GM21390 (cell line): Measurements from ENCODE around the gene CD63.

Experiments
- ATAC-seq: cut with Tn5 transposase; IDR thresholded peaks from one replicate; pipeline ENCODE4 v1.9.1; 2021; ENCODE audit not compliant: unreplicated experiment

The CD63 gene

DNA sequence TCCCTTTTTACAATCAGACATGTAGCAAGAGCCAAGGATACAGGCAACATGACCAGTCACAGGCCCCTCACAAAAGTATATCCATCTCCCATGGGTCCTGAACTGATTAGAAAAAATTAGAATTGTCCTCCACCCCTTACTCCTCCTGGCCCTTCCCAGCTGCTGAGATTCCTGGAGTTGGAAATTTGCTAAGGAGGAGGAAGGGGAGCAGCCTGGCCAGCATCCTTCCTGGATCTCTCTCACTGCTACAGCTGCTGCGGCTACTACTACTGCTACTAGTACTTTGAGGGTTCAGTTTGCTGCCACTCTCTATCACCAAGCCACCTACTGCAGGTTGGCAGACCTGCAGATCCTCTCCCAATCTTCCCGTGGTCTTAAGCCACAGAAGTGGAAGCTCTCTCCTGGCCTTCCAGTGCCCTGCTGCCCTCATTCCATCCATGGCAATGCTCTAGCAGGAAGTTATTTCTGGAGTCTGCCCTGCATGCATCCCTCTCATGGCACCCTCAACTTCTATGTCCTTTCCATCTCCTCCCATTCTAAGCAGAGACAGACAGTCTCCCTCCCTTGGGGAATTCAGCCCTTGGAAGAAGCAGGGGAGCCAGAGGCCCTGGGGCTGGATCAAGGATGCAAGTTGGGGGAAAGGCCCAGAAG lies 22.1 kb downstream of the CD63 start:
- no peak for ATAC-seq

DNA sequence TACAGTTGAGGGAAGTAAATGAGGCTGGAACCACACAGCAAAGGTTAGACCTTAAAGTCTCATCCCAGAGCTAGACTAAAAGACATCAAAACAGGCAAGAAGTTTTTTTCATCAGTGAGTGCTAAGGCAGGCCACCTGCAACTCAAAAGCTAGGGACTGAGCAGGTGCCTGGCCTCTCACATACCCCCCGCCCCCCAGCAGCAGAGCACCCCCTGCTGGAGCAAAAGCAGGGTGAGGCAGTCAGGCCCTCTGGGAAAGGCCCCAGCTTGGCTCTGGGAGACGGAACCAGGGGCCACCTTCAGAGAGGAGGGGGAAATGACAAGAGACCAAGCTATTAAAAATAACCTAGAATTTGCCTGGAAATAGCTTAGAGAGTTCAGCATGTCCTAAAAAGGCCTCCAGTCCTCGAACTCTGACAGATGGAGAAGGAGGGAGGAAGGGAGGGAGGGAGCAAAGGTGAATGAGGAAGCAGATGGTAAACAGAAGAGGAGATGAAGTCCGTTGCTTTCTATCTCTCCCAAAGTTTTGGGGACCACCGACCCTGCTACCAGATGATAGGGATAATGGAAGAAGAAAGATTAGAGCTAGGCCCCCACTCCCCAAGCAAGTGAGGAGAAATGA lies 22.9 kb downstream of the CD63 start:
- ATAC-seq: no peak

DNA sequence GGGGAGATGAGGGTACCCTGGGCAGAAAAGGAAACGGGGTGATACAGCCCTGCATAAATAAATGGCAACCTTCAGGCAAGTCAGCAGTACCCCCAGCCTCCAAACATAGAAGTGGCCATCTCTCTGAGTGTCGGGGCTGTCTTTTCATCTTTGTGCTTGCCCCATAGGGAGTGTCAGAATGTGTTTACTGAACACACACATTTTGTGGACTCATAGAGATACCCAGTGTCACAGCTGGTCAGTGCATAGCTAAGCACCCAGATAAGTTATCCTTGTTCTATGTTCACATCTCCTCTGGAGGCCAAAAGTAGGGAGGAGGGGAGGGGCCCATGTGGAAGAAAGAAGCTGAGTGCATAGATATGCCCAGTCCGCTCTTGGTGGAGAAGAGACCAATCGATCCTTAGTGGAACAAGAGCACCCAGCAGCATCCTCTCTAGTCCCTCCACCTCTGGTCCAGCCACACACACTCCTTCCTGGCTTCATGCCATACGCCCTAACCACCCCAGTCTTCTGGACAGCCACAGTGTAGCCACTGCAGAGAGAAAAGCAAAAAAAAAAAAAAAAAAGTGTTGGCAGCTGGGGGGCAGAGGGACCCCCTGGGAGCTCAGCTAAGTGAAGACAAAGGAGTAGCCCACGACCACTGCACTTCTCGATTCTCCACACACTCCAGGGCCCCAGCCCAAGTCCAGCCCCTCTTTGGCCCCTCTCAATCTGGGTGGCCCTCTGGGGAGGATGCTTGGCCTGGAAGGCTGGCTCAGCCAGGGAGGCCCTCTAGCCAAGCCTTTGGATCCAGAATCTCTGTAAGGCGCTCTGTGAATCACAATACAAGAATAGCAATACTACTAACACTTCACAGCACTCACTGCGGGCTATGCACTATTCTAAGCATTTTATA lies 23.7 kb downstream of the CD63 start:
- ATAC-seq: no peak

DNA sequence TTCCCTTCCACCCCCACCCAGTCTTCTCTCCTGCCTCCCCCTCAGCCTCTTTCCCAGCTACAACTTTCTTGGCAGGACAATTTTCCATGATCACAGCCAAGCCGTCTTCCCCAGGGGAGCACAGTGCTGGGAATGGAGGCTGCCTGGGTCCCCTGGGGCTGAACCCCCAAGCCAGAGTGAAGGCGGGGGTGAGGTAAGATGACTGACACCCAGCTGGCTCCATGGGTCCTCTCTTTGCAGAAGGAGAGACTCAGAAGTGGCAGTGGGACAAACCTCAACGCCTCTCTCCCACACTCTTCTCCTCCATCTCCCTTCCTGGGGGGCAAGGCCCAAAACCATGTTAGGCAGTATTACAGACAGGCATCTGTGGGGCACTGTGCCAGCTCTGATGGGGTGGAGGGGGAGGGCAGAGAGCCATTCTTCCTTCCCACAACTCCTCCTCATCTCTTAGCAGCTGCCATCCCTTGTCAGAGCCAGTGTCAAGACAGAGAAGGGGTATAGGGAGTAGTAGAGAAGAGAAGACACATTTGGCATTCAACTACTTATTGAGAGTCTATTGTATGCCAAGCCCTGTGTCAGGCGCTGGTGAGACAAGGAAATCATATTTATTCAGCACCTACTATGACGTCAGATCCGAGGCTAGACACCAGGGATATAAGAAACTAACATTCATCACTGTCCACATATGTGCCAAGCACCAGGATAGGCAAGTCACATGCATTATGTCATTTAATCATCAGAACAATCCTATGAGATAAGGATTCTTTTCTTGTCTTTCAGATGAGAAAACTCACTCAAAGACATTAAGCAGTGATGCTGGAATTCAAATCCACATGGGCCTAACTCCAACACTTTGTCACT lies 24.7 kb downstream of the CD63 start:
- ATAC-seq: no peak

DNA sequence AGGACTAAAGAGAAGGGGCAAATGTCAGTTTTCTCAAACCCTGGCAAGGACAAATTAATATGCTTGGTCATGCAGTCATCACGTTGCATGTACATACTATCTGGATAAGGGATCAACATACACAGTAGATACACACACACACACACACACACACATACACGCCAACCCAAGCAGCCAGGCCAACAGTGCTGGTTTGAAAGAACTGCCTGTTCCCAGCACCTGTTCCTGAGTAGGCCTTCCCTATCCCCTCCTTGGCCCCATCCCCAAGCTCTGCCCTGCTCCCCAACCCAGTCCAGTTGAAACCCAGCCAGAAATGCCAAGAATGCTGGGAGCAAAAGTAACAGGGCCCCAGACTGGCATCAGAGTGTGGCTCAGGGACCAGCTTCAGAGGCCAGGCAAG lies 25.5 kb downstream of the CD63 start:
- no peak for ATAC-seq

DNA sequence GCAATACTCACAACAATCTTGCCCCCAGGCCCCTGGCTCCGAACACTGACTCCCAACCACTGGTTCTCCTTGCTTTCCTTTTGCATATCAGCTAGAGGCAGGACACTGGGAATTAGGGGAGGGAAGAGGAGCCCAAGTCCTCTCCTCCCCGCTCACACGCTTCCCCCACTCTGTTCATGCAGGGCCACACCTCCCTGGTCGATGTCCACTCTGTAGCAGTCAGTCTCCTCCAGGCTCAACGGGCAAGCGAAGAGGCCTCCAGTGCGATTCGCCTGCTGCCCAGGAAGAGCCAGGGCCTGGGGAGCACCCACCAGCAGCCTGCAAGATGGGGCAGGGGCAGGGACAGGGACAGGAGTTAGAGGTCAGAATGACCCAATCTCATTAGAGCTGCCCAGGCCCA lies 25.9 kb downstream of the CD63 start:
- ATAC-seq: no peak

DNA sequence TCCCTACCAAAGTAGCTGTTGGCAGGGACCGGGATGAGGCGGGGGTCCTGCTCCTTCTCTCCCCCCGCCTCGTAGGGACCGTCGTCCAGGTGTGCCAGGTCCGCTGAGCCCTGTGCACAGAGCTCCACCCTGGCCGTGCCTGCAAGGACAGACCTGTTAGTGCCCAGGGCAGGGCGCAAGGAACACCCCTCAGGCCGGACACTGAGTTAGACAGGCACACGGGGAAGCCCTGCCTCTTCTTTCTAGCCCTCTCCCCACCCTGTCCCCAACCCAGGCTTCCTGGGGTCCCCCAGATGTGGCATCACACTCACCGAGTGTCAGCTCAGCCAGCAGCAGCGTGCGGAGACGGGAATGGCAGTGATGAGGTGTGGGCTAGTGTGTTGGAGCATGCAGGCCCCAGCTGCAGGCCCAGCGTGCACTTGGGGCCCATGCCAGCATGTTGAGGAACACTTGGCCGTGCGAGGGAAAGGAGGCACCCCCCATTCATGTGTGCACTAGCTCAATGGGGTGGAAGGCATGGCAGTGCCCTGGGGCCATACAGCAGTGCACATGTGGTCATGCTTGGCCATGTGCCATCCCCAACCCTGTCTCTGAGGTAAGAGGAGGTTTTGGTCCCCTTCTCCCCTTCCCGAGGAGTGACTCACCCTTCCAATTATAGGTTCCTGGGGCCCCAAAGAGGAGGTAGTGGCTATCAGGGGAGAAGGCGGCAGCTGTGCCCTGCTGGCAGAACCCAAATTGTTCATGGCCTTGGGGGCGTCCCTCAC lies 28.4 kb downstream of the CD63 start:
- ATAC-seq: no peak

DNA sequence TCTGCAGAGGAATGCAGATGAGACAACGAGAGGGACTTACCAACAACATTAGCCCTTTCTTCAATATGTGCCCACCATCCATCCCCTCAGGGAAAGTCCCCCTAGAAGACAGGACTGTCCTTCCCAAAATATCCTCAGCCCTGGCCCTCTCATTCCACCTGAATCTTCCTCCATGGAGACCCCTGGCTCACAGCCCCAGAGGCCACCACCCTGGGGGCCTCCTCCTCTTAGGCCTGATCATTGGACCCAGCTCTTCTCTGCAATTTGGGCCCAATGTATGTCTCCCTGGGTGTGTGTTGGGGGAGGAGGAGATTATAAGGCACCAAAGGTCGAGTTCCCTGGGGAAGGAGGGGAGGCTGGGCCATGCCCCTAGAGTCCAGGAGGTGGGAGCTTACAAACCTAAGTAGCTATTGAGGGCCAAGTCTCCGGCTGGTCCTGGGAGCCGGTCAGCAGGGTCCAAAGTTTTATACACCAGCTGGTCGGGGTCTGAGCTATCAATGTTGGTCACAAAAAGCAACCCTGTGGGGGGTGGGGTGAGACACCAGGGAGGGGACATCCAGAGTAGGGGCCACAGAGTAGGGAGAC lies 29.2 kb downstream of the CD63 start:
- no peak for ATAC-seq

DNA sequence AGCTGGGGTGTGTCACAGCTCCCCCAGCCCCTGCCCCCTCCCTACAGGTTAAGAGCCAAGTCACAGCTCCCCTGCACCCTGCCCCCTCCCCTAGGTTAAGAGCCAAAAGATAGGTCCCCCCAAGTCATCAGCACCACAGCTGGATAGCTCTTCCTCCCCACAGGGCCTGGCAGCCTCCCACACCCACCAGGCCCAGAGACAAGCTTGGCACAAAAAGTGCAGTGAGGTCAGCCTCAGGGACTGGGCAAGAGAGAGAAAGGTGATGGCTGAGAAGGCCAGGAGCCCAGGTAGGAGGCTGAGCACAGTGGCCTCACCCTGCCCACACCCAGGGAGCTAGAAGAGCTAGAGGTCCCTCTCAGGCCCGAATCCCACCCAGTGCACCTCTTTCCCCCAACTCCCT lies 29.8 kb downstream of the CD63 start:
- ATAC-seq: no peak

DNA sequence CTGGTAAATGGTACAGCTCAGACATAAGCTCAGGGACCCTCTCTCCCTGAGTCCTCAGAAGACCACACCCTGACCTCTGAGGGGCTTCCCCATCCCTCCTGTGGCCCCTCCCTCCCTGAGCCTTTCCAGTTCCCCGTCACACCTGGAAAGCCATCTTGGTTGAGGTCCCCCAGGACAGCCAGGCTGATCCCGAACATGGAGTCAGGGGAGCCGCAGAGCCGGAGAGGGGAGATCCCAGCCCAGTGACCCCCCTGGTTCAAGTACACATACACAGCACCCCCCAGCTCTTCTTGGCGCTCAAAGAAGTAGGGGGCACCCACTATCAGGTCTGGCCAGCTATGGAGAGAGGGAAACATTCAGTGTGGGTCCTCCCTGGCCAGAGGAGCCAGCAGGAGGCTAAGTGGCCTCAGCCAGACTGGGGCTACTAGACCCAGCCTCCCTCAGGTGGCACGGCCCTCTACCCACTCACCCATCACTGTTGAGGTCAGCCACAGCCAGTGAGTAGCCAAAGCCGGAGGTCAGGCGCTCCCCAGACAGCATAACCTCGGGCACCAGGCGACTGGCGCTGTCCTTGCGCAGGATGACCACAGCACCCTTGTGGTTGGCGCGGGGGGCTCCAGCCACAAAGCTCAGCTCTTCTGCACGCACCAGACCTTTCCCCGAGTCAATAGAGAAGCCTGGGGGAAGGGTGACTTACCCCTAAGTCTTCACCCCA lies 30.4 kb downstream of the CD63 start:
- ATAC-seq: no peak

DNA sequence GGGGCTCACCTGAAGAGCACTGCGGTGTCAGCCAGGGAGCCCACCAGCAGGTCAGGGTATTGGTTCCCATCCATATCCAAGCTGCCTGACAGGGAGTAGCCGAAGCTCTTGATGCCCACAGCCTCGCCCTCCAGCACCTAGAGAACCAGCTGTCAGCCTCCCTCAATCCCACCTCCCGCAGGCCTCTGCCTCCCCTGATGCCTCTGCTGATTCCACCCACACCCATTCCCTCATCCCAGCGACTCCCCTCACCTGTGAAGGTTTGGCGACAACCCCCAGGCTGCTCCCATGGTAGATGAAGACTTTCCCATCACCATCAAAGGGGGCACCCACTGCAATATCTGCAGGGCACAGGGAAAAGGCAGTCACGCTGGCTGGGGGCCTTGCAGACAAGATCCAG lies 31.1 kb downstream of the CD63 start:
- ATAC-seq: no peak

DNA sequence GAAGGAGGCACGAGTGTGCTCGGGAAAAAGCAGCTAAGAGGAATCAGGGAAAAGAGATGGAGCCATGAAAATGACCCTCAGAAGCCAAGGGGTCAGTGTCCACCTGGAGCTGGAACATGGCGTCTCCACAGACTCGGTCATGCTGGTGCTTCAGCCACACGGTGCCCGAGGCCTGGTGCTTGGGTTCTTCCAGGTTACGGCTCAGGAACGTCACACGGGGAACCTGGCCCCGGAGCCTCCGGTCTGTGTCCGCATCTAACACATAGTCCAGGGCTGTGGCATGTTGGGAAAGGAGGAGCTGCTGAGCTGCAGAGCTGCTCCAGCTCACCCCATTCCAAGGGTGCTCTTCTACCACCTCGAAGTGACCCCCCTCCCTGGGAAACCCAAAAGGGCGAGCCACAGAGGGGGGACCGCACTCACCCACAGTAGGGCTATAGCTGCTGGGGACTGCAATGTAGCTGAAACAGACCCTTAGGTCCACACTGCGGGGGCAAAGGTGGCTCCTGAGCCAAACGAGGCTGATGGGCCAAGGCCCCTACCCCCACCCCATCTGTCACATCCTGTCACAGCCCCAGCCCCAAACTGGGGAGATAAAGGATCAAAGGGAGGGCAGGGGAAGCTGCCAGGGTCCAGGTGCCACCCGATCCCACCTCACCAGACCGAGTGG lies 31.9 kb downstream of the CD63 start:
- no peak for ATAC-seq

DNA sequence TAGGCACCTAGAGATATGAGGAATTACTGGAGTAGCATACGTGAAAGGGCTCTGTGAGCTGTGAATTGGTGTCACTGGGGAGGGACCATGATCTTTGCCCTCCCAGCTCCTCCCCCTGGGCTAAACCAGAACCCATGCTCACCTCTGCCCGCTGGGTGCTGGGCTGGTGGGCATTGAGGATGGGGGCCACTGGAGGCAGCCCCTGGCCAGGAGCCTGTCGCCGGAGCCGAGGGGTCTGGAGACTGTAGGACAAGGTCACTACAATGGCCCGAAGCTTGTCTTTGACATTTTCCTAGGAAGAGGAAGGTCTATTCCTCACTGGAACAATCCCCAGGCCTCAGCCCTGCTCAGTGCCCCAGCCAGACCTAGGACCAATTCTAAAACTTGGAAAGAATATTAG lies 32.7 kb downstream of the CD63 start:
- no peak for ATAC-seq

DNA sequence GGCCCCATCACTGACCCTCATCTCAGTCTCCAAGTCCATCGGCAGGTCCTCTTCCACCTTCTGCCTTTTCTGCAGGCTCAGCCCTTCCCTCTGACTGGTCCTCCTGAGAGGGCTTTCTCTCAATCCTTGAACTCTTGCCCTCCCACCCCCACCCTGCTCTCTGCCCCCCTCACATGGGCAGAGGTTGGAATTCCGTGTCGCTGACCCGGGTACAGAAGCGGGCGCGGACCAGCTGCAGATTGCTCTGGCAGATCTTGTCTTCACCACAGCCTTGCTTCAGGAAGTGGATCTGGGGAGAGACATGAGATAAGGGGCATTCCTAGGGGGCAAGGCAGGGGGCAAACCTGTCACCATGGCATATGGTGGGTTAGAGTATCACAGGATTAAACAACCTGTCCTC lies 33.5 kb downstream of the CD63 start:
- no peak for ATAC-seq

DNA sequence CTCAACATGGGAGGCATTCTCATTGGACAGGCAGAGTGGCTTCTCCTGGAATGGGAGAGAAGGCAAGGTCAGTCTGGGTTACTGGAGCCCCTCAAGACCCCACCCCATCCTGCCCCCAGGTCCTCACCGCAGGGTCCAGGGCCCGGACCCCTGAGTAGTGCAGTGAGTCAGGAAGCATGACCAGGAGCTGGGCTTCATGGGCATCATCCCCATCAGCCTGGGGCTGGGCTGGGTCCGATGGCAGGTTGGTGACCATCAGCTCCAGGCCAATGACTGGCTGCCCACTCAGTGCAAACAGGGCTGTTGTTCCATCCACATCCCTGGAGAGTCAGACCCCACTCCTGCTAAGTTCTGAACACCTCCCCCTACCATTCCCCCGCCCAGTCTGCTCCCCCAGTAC lies 34.2 kb downstream of the CD63 start:
- ATAC-seq: no peak

DNA sequence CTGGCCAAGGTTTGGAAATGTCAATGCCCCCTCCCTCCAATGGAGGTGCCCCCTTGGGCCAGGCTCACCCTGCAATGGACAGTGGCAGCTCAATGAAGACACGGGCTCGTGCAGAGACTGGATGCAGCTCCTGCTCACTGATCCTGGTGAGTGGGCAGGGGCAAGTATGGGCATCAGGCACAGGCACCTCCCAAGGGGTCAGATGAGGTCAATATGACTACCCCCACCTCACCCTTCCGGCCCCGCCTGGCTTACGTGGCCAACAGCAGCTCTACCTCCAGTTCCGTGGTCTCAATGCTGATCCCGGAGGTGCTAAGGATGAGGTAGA lies 34.7 kb downstream of the CD63 start:
- ATAC-seq: no peak

DNA sequence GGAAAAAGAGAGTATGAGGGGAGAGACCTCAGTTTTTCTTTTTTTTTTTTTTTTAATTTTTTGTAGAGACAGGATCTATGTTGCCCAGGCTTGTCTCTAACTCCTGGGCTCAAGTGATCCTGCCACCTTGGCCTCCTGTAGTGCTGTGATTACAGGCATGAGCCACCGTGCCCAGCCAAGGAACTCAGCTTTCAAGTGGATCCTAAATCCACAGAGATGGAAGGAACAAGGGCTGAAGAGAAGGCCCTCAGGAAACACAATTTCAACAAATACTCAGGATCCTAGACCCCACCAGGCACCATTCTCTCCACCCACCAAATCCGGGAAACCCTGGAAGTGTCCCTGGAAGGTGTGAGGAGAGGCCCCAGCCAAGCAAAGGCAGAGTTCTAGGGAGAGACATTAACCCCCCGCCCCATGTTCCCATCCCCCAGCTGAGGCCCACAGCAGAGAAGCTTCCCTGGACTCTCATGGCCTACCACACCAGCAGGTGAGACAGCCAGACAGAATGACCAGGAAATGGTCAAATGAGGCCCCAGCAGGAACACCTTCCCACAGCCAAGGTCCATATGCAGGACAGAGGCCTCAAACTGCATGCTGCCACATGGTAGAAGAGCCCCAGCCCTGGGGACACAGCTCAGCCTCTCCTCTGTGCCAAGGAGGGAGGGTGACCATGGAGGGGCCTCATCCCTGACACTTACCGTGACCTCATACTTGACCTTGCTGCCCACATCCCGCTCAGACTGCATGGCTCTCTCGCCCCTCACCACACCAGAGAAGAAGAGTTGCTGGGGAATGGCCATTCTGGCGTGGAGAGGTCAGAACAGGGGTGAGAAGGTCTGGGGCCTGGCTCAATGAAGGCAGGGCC lies 35.3 kb downstream of the CD63 start:
- no peak for ATAC-seq

DNA sequence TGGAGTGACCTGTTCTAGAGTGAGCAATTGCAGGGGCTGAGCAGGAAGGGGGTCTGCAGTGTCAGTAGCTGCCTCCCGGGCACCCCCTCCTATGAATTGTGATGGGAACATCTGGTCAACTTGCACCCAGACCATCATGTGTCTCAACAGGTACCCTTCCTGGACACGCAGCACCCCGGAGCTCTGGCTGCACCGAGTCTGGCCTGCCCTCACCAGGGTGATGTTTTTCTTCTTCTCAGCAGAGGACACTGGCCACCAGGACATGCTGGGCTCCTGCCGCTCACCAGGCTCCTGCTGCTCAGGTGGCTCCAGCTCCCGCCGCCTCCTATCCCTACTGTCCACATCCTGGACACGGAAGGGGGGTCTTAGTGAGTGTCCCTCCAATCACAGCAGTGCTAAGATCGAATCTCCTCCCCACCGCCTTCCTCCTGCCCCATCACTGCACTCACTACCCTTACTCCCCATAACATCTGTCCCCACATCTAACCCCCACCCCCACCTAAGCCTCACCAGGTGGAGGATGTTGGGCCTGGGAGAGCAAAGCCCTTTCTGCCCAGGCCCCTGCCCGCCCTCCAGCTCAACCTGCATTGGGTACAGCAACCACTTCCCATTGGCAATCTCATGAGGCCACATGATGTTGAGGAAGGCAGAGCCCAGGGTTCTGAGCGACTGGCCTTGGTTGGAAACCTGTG lies 36.0 kb downstream of the CD63 start:
- no peak for ATAC-seq
